HG02981 (cell line): Measurements from ENCODE around the gene SUGT1.

ENCODE experiments used
- ATAC-seq: cut with Tn5 transposase; IDR thresholded peaks from one replicate; pipeline ENCODE4 v1.9.1; 2021; ENCODE audit warnings: mild to moderate bottlenecking, moderate library complexity; ENCODE audit not compliant: unreplicated experiment

SUGT1 gene

DNA sequence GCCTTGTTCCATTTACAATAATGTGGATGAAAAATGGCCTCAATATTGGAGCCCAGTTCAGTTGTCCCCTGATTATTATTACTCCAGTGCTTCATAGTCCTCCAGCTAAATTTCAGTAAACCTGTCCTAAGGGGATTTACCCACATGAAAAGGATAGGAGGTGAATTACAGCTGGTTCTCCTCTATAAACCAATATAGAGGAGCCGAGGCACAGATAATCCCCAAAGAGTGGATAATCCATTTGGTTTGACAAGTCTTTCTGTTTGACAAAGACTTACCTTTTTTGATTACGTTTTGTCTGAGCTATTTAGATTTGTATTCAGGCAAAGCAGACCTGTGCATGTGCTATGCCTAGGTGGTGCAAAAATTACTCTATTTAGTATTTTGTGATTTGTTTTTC, 84.3 kb downstream of the SUGT1 start:
- ATAC-seq, result no peak

DNA sequence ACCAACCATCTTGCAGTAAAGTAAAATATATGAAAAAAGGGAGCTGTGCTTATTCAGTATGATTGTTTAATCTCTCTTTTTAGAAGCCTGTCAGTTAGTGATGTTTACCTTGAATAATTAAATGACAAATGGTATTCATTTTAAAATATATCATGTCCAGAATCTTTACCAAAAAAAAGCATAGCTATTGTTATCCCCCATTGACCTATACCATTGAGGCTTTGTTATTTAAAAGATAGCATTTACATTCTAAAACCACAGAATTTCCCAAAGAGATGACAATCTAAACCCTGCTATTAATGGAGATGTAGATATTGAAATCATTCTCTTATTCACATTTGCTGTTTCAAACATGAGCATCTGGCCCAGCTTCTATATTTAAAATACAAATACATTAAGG, 84.8 kb downstream of the SUGT1 start:
- no peak for ATAC-seq

DNA sequence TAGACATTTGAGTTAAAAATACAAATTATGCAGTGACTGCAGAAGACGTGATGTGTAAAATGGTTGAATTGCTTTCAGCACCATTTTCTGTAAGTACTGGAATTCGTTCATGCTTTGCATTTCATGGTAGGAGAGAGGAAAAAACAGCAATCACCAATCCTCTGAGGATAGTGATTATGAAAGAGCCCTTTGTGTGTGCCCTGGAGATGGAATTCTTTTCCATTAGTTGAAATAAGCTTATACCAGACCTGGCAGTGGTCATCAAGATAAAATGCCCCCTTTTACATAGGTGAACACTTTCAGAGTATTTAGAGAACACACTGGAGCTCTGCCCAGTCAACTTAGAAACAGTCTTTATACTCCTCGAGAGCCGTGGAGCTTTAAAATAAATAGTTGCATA, 85.3 kb downstream of the SUGT1 start:
- no peak for ATAC-seq

DNA sequence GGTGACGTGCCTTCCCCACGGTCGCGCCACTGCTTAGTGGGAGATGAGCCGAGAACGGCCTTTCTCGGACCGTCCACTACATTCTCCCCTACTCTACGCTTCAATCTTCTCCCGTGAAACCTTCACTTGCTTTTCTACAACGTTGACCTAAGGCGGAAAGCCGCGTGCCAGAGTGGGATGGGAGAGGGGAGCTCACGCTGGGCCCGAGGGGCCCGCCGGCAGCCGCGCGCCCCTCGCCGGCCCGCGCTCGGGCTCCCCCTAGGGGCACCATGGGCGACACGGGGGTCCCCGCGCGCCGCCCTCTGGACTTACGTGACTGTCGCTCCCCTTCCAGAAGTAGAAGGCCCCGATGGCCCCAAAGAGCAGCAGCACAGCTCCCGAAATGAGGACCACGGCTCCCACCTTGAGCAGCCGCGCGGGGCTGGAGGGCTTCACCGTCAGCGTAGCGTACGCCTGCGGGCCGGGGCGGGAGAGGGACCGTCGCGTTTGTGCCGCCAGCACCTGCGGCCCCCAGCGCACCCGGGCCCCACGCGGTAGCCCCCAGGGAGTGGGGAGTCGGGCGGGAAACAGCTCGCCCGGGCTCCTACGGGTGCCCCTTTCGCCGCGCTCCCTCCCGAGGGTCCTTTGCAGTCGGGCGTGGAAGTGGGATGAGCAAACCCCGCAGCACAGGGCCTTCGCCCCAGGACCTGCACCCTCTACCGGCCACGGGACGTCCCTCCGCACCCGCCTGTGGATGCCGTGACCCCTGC, 86.3 kb downstream of the SUGT1 start:
- peak; percentile 77 for ATAC-seq

DNA sequence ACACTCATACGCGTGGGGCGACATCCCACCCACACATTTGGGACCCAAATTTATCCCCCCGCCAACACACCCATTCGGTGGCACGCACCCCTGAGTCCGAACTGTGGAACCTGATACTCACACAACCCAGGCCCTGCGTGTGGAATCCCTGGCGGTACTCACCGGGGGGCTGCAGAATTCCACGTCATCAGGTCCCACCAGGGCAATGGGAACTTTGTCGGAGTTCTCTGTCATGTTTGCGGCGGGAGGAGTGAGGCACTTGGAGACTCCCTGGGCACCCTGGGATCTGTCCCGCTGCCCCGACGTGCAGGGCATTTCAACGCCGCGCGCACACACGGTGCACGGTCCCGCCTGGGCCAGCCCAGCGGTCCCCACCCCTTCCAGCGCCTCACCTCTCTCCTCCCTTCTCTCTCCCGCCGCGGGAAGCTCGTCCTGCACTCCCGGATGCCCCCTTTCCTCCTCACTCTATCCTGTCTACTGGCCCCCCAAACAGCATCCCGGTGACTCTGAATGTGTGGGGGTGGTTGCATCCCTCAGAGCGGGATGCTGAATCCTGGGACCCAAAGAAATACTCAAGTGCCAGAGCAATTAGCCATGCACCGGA, 86.9 kb downstream of the SUGT1 start, which contains the start of gene CNMD:
Gene CNMD, minus strand, starts transcription at position 353 of the 604 bp plus-strand sequence. Its CDS starts 119 bp downstream, at position 234.
- ATAC-seq, result no peak

DNA sequence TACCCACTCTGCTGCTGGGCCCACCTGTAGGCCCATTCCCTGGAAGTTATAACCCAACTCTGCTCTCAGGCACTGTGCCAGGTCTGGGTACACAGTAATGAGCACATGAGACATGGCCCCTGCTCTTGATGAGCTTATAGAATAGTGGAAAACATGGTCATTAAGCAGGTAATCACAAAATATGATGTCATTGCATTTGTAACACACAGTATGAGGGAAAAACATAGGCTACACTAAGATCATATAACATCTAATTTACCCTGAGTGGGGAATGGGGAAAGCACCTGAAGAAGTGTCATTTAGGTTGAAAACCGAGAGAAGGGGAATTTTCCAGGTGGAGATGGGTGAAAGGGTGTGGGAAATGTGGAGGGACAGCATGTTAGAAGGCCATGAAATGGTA, 90.9 kb downstream of the SUGT1 start:
- no peak for ATAC-seq

DNA sequence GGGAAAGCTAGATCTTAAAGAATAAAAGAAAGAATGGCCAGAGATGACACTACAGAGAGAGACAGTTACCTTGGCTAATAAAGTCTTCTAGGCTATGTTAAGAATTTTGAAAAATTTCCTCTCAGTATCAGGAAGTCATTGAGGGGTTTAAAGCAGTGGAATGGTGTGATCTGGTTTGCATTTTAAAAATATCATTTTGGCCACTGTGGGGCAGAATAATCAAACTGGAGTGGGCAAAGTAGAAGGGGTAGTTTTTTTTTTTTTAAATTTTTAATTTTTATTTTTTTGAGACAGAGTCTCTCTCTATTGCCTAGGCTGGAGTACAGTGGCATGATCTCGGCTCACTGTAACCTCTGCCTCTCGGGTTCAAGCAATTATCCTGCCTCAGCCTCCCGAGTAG, 91.4 kb downstream of the SUGT1 start:
- ATAC-seq, result no peak

DNA sequence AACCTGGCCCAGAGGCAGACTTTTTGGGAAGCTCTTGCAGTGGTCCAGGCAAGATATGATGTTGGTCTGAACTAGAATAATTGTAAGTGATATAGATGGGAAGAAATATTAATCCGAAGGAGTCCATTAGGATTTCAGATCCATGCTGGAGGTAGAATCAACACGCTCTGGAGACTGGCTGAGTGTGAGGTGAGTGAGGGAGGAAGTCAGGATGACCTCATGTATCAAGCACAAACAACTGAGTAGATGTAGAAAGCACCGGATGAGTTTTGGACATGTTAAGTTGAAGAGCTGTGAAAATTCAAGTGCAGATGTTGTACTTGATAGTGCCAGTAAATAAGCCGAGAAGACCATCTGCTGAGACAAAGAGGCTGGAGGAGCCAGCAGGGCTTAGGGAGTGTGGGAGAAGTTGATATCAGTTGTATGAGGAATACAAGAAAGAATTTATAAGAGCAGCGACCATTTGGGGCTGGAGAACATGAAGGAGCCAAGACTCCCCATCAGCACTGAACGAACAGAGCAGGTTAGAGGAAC, 92.3 kb downstream of the SUGT1 start:
- ATAC-seq, result no peak

DNA sequence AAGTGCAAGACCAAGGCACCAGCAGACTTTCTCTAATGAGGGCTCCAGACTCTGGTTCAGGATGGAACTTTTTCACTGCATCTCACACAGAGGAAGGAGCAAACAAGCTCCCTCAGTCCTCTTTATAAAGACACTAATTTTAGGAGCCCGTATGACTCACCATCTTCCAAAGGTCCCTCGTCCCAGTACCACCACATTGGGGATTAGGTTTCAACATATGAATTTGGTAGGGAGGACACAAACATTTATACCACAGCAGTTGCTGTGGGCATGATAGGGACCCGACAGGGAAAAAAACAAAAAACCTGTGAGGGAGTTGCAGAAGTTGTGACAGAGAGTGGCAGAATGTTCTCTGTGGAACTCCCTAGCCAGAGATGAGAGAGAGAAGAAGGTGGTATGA, 93.5 kb downstream of the SUGT1 start:
- ATAC-seq, result no peak

DNA sequence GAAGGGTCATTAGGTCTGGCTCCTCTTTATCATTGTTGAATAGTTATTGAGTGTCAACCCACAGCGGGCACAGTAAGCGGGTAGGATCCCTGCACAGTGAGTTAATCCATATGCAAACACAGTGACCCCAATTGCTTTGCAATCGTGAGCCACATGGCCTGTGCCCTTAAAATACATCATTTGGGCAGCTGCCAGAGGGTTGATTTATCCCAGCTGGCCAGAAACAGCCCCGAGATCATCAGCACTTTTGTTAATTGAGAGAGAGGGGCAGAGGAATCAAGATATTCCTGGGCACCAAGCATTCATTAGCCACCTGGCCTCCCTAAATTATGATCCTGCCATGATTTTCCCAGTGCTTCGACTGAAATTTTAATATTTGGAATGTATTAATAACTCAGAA, 96.8 kb downstream of the SUGT1 start:
- no peak for ATAC-seq
